ENCODE data around the gene HUNK. TPM values are rescaled to one million over a fixed set of nuclear protein-coding genes. Genes with fewer than 3 reads are reported as not detected.

HUNK gene
- total and polyA plus RNA-seq, 7 experiments from 2014 or later, result 0.16 to 0.54 (median 0.30) TPM; not detected in 4

GRCh38 chr21:31900121-31900895 is 27.5 kb downstream of the HUNK start:
- no peak overlapping the region for H3K27ac Mint-ChIP-seq

GRCh38 chr21:31901315-31901714 is 28.5 kb downstream of the HUNK start:
- H3K4me3 ChIP-seq (ENCODE audit: low read length), result no peak overlapping the region
- peaks cover 4 to 30% (median 15%) of the 10 kb centered on the region in 5 donors for H3K27me3 Mint-ChIP-seq

More at GRCh38 chr21:31900121-31900895, 27.5 kb downstream of the HUNK start:
- CTCF ChIA-PET, result interaction anchor here (0.6 kb wide), 1 partner anchor 40 kb away, joined by 3 read pairs; no protein-coding TSS in a partner anchor
- DNase-seq (no peak), ATAC-seq (no peak)
- Mint-ChIP-seq H3K36me3 (no peaks in the 10 kb centered on the region), H3K4me3 (peak overlapping the region in 1 of 10 donors; percentile 67), H3K9me3 (peaks cover 0 to 4% (median 0%) of the 10 kb centered on the region in 11 donors), H3K4me1 (peaks cover 0 to 20% (median 17%) of the 10 kb centered on the region in 7 donors), H3K27me3 (peaks cover 0 to 20% (median 7%) of the 10 kb centered on the region in 5 donors)
- Histone ChIP-seq H3K36me3 (ENCODE audit: control insufficient read depth in 2 of 3, insufficient read depth in 3 of 3, low read length in 3 of 3) (no peaks in the 10 kb centered on the region), H3K27ac (ENCODE audit: low read depth, low read length) (no peak overlapping the region), H3K4me3 (ENCODE audit: low read length) (no peak overlapping the region), H3K9me3 (ENCODE audit: control insufficient read depth in 2 of 3, low read length in 3 of 3) (no peaks in the 10 kb centered on the region), H3K4me1 (ENCODE audit: control insufficient read depth in 2 of 2, insufficient read depth in 2 of 2, low read length in 2 of 2) (peaks cover 0 to 6% of the 10 kb centered on the region in 2 donors), H3K27me3 (ENCODE audit: control insufficient read depth in 2 of 2, insufficient read depth in 2 of 2, low read length in 2 of 2) (no peaks in the 10 kb centered on the region)
- POLR2A ChIA-PET, result no interaction called here
- intact Hi-C loops (cut with micrococcal nuclease), result no loop called here

GRCh38 chr21:31902438-31902837 is 29.6 kb downstream of the HUNK start:
- CTCF ChIA-PET, result no interaction called here
- Mint-ChIP-seq H3K36me3 (no peaks in the 10 kb centered on the region), H3K4me1 (peaks cover 0 to 20% (median 17%) of the 10 kb centered on the region in 7 donors), H3K4me3 (no peak overlapping the region), H3K9me3 (peaks cover 0 to 5% (median 0%) of the 10 kb centered on the region in 11 donors), H3K27ac (no peak overlapping the region), H3K27me3 (peaks cover 8 to 37% (median 22%) of the 10 kb centered on the region in 5 donors)
- DNase-seq (no peak), ATAC-seq (no peak)
- Histone ChIP-seq H3K4me3 (ENCODE audit: low read length) (no peak overlapping the region), H3K9me3 (ENCODE audit: control insufficient read depth in 2 of 3, low read length in 3 of 3) (no peaks in the 10 kb centered on the region), H3K4me1 (ENCODE audit: control insufficient read depth in 2 of 2, insufficient read depth in 2 of 2, low read length in 2 of 2) (peaks cover 0 to 6% of the 10 kb centered on the region in 2 donors), H3K27ac (ENCODE audit: low read depth, low read length) (no peak overlapping the region), H3K27me3 (ENCODE audit: control insufficient read depth in 2 of 2, insufficient read depth in 2 of 2, low read length in 2 of 2) (no peaks in the 10 kb centered on the region), H3K36me3 (ENCODE audit: control insufficient read depth in 2 of 3, insufficient read depth in 3 of 3, low read length in 3 of 3) (no peaks in the 10 kb centered on the region)
- intact Hi-C loops (cut with micrococcal nuclease), result no loop called here
- POLR2A ChIA-PET, result no interaction called here

More at GRCh38 chr21:31901315-31901714, 28.5 kb downstream of the HUNK start:
- no peak overlapping the region for H3K27ac Mint-ChIP-seq
- no peaks in the 10 kb centered on the region for H3K9me3 ChIP-seq (ENCODE audit: control insufficient read depth in 2 of 3, low read length in 3 of 3)
- no peaks in the 10 kb centered on the region for H3K36me3 ChIP-seq (ENCODE audit: control insufficient read depth in 2 of 3, insufficient read depth in 3 of 3, low read length in 3 of 3)
- no peaks in the 10 kb centered on the region for H3K27me3 ChIP-seq (ENCODE audit: control insufficient read depth in 2 of 2, insufficient read depth in 2 of 2, low read length in 2 of 2)
- H3K4me1 ChIP-seq (ENCODE audit: control insufficient read depth in 2 of 2, insufficient read depth in 2 of 2, low read length in 2 of 2), result peaks cover 0 to 6% of the 10 kb centered on the region in 2 donors
- no peaks in the 10 kb centered on the region for H3K36me3 Mint-ChIP-seq
- intact Hi-C loops (cut with micrococcal nuclease), result no loop called here
- ChIA-PET CTCF (no interaction called here), POLR2A (no interaction called here)
- H3K4me1 Mint-ChIP-seq, result peaks cover 0 to 20% (median 17%) of the 10 kb centered on the region in 7 donors
- no peak for ATAC-seq
- DNase-seq, result no peak
- H3K4me3 Mint-ChIP-seq, result no peak overlapping the region
- peaks cover 0 to 4% (median 0%) of the 10 kb centered on the region in 11 donors for H3K9me3 Mint-ChIP-seq
- no peak overlapping the region for H3K27ac ChIP-seq (ENCODE audit: low read depth, low read length)

- POLR2A ChIA-PET, result no interaction called here
- Histone ChIP-seq H3K9me3 (ENCODE audit: control insufficient read depth in 2 of 3, low read length in 3 of 3) (no peaks in the 10 kb centered on the region), H3K4me3 (ENCODE audit: low read length) (no peak overlapping the region), H3K4me1 (ENCODE audit: control insufficient read depth in 2 of 2, insufficient read depth in 2 of 2, low read length in 2 of 2) (peaks cover 0 to 6% of the 10 kb centered on the region in 2 donors), H3K27me3 (ENCODE audit: control insufficient read depth in 2 of 2, insufficient read depth in 2 of 2, low read length in 2 of 2) (no peaks in the 10 kb centered on the region), H3K36me3 (ENCODE audit: control insufficient read depth in 2 of 3, insufficient read depth in 3 of 3, low read length in 3 of 3) (no peaks in the 10 kb centered on the region), H3K27ac (ENCODE audit: low read depth, low read length) (no peak overlapping the region)
- peaks cover 0 to 16% (median 13%) of the 10 kb centered on the region in 7 donors for H3K4me1 Mint-ChIP-seq
- DNase-seq (no peak), ATAC-seq (no peak)
- H3K27me3 Mint-ChIP-seq, result peaks cover 17 to 49% (median 34%) of the 10 kb centered on the region in 5 donors
- peaks cover 0 to 5% (median 0%) of the 10 kb centered on the region in 11 donors for H3K9me3 Mint-ChIP-seq
- intact Hi-C loops (cut with micrococcal nuclease), result no loop called here
- H3K4me3 Mint-ChIP-seq, result no peak overlapping the region
- no peaks in the 10 kb centered on the region for H3K36me3 Mint-ChIP-seq
- H3K27ac Mint-ChIP-seq, result no peak overlapping the region
- CTCF ChIA-PET, result no interaction called here
Measured at GRCh38 chr21:31903896-31904295, 31.1 kb downstream of the HUNK start.

- H3K4me1 Mint-ChIP-seq, result no peaks in the 10 kb centered on the region
- POLR2A ChIA-PET, result no interaction called here
- H3K27me3 Mint-ChIP-seq, result peaks cover 26 to 53% (median 39%) of the 10 kb centered on the region in 5 donors
Measured at GRCh38 chr21:31905503-31906451, 33.0 kb downstream of the HUNK start.

GRCh38 chr21:31908106-31909031 is 35.5 kb downstream of the HUNK start:
- Histone ChIP-seq H3K36me3 (ENCODE audit: control insufficient read depth in 2 of 3, insufficient read depth in 3 of 3, low read length in 3 of 3) (no peaks in the 10 kb centered on the region), H3K4me1 (ENCODE audit: control insufficient read depth in 2 of 2, insufficient read depth in 2 of 2, low read length in 2 of 2) (no peaks in the 10 kb centered on the region), H3K4me3 (ENCODE audit: low read length) (no peak overlapping the region), H3K27me3 (ENCODE audit: control insufficient read depth in 2 of 2, insufficient read depth in 2 of 2, low read length in 2 of 2) (no peaks in the 10 kb centered on the region), H3K27ac (ENCODE audit: low read depth, low read length) (no peak overlapping the region), H3K9me3 (ENCODE audit: control insufficient read depth in 2 of 3, low read length in 3 of 3) (no peaks in the 10 kb centered on the region)
- POLR2A ChIA-PET, result no interaction called here
- Mint-ChIP-seq H3K36me3 (no peaks in the 10 kb centered on the region), H3K4me3 (no peak overlapping the region), H3K9me3 (peaks cover 0 to 2% (median 0%) of the 10 kb centered on the region in 11 donors), H3K27me3 (peaks cover 30 to 68% (median 53%) of the 10 kb centered on the region in 5 donors), H3K4me1 (no peaks in the 10 kb centered on the region), H3K27ac (no peak overlapping the region)
- intact Hi-C loops (cut with micrococcal nuclease), result no loop called here
- ATAC-seq (no peak), DNase-seq (no peak)
- CTCF ChIA-PET, result no interaction called here

More at GRCh38 chr21:31905503-31906451, 33.0 kb downstream of the HUNK start:
- no peak overlapping the region for H3K4me3 Mint-ChIP-seq
- CTCF ChIA-PET, result interaction anchor here (0.5 kb wide), 1 partner anchor 28 kb away, joined by 3 read pairs; no protein-coding TSS in a partner anchor
- ATAC-seq, result no peak
- Histone ChIP-seq H3K9me3 (ENCODE audit: control insufficient read depth in 2 of 3, low read length in 3 of 3) (no peaks in the 10 kb centered on the region), H3K27me3 (ENCODE audit: control insufficient read depth in 2 of 2, insufficient read depth in 2 of 2, low read length in 2 of 2) (no peaks in the 10 kb centered on the region), H3K4me1 (ENCODE audit: control insufficient read depth in 2 of 2, insufficient read depth in 2 of 2, low read length in 2 of 2) (no peaks in the 10 kb centered on the region), H3K36me3 (ENCODE audit: control insufficient read depth in 2 of 3, insufficient read depth in 3 of 3, low read length in 3 of 3) (no peaks in the 10 kb centered on the region), H3K4me3 (ENCODE audit: low read length) (no peak overlapping the region), H3K27ac (ENCODE audit: low read depth, low read length) (no peak overlapping the region)
- peaks cover 0 to 2% (median 0%) of the 10 kb centered on the region in 11 donors for H3K9me3 Mint-ChIP-seq
- DNase-seq, result no peak
- no peak overlapping the region for H3K27ac Mint-ChIP-seq
- intact Hi-C loops (cut with micrococcal nuclease), result no loop called here
- no peaks in the 10 kb centered on the region for H3K36me3 Mint-ChIP-seq
